H9 (cell line): Measurements from ENCODE around the gene CEP350. TPM values are rescaled to one million over a fixed set of nuclear protein-coding genes. Genes with fewer than 3 reads are reported as not detected.

ENCODE experiments used
- DNase-seq: peaks from one replicate; pipeline ENCODE4 v3.0.0-alpha.2; 2017
- H2AFZ ChIP-seq: one replicate; pipeline ENCODE4 v1.6.1; 2013; ENCODE audit warnings: mild to moderate bottlenecking, low read length, control low read depth, moderate library complexity
- H2AK5ac ChIP-seq: 2 replicates; pipeline ENCODE4 v1.6.1; 2013; ENCODE audit warnings: low read length, control low read depth, mixed read lengths; ENCODE audit not compliant: insufficient read length
- H2BK120ac ChIP-seq: one replicate; pipeline ENCODE4 v1.6.1; 2013; ENCODE audit warnings: low read depth, mild to moderate bottlenecking, low read length, control low read depth, inconsistent platforms; ENCODE audit not compliant: poor library complexity, severe bottlenecking
- H2BK12ac ChIP-seq: 2 replicates; pipeline ENCODE4 v1.6.1; 2013; ENCODE audit warnings: low read length, control low read depth, mixed read lengths, low read depth; ENCODE audit not compliant: insufficient read length
- H2BK15ac ChIP-seq: 2 replicates; pipeline ENCODE4 v1.6.1; 2013; ENCODE audit warnings: low read depth, low read length, control low read depth
- H2BK20ac ChIP-seq: one replicate; pipeline ENCODE4 v1.6.1; 2013; ENCODE audit warnings: low read depth, mild to moderate bottlenecking, low read length, control low read depth, inconsistent platforms; ENCODE audit not compliant: poor library complexity, severe bottlenecking
- H2BK5ac ChIP-seq: 2 replicates; pipeline ENCODE4 v1.6.1; 2013; ENCODE audit warnings: low read length, control low read depth, mixed read lengths; ENCODE audit not compliant: insufficient read length
- H3K14ac ChIP-seq: 2 replicates; pipeline ENCODE4 v1.6.1; 2013; ENCODE audit warnings: low read length, control low read depth; ENCODE audit not compliant: insufficient read depth
- H3K18ac ChIP-seq: 2 replicates; pipeline ENCODE4 v1.6.1; 2013; ENCODE audit warnings: low read depth, mild to moderate bottlenecking, mixed read lengths, low read length, control low read depth; ENCODE audit not compliant: insufficient read length
- H3K23ac ChIP-seq: 2 replicates; pipeline ENCODE4 v1.6.1; 2013; ENCODE audit warnings: low read length, control low read depth, mixed read lengths, low read depth; ENCODE audit not compliant: insufficient read length
- H3K23me2 ChIP-seq: 2 replicates; pipeline ENCODE4 v1.6.1; 2013; ENCODE audit warnings: low read depth, mild to moderate bottlenecking, mixed read lengths, low read length, control low read depth; ENCODE audit not compliant: insufficient read length, poor library complexity, severe bottlenecking
- H3K27ac ChIP-seq: 2 replicates; pipeline ENCODE4 v1.5.1; 2013; ENCODE audit warnings: low read length, control low read depth, mixed read lengths, low read depth; ENCODE audit not compliant: insufficient read length
- H3K27me3 ChIP-seq: 2 replicates; pipeline ENCODE4 v1.6.1; 2013; ENCODE audit warnings: low read length, control low read depth, inconsistent platforms; ENCODE audit not compliant: insufficient read depth
- H3K4ac ChIP-seq: 2 replicates; pipeline ENCODE4 v1.6.1; 2013; ENCODE audit warnings: low read depth, mild to moderate bottlenecking, control low read depth, inconsistent platforms, low read length, moderate library complexity
- H3K4me1 ChIP-seq: 2 replicates; pipeline ENCODE4 v1.6.1; 2013; ENCODE audit warnings: low read length, control low read depth, inconsistent platforms; ENCODE audit not compliant: insufficient read depth
- H3K4me2 ChIP-seq: 2 replicates; pipeline ENCODE4 v1.6.1; 2013; ENCODE audit warnings: low read length, control low read depth, mixed read lengths; ENCODE audit not compliant: insufficient read length, insufficient read depth
- H3K56ac ChIP-seq: 2 replicates; pipeline ENCODE4 v1.6.1; 2013; ENCODE audit warnings: low read depth, mild to moderate bottlenecking, mixed read lengths, low read length, control low read depth; ENCODE audit not compliant: insufficient read length
- H3K79me1 ChIP-seq: 2 replicates; pipeline ENCODE4 v1.6.1; 2013; ENCODE audit warnings: low read depth, mild to moderate bottlenecking, moderate library complexity, low read length, control low read depth, inconsistent platforms; ENCODE audit not compliant: insufficient read depth, poor library complexity, severe bottlenecking
- H3K79me2 ChIP-seq: 2 replicates; pipeline ENCODE4 v1.6.1; 2013; ENCODE audit warnings: low read length, control low read depth, inconsistent platforms; ENCODE audit not compliant: insufficient read depth
- H3K9ac ChIP-seq: 2 replicates; pipeline ENCODE4 v1.6.1; 2013; ENCODE audit warnings: low read length, control low read depth, mixed read lengths; ENCODE audit not compliant: insufficient read length; ENCODE audit errors: extremely low read depth
- H3K9me3 ChIP-seq: one replicate; pipeline ENCODE4 v1.6.1; 2013; ENCODE audit warnings: low read depth, low read length, inconsistent platforms; ENCODE audit not compliant: control insufficient read depth
- H3T11ph ChIP-seq: one replicate; pipeline ENCODE4 v1.6.1; 2013; ENCODE audit warnings: mild to moderate bottlenecking, low read length, control low read depth, inconsistent platforms
- H4K20me1 ChIP-seq: one replicate; pipeline ENCODE4 v1.6.1; 2013; ENCODE audit not compliant: control insufficient read depth, insufficient read length, insufficient read depth
- H4K5ac ChIP-seq: 2 replicates; pipeline ENCODE4 v1.6.1; 2013; ENCODE audit warnings: low read depth, mild to moderate bottlenecking, mixed read lengths, low read length, control low read depth; ENCODE audit not compliant: insufficient read length
- H4K8ac ChIP-seq: replicated peaks from 2 replicates; pipeline ENCODE4 v1.6.1; 2013; ENCODE audit warnings: low read length, control low read depth, mixed read lengths, low read depth; ENCODE audit not compliant: insufficient read length
- H4K91ac ChIP-seq: 2 replicates; pipeline ENCODE4 v1.6.1; 2013; ENCODE audit warnings: low read depth, mild to moderate bottlenecking, moderate library complexity, mixed read lengths, low read length, control low read depth; ENCODE audit not compliant: insufficient read length
- H3K27ac Mint-ChIP-seq, 3 experiments: 2 replicates in 2 of 3; 3 replicates in 1 of 3; pipeline ENCODE4 v1.8.0; 2020 to 2021; ENCODE audit warnings: mixed read lengths in 3 of 3, mild to moderate bottlenecking in 1 of 3, moderate library complexity in 1 of 3
- H3K27me3 Mint-ChIP-seq: 2 replicates; pipeline ENCODE4 v1.8.0; 2021; ENCODE audit warnings: low read depth, mild to moderate bottlenecking, moderate library complexity, mixed read lengths
- H3K36me3 Mint-ChIP-seq, 3 experiments: 2 replicates in 2 of 3; 3 replicates in 1 of 3; pipeline ENCODE4 v1.8.0; 2020 to 2021; ENCODE audit warnings: low read depth in 3 of 3, mixed read lengths in 3 of 3; ENCODE audit not compliant: insufficient read depth in 1 of 3
- H3K4me1 Mint-ChIP-seq, 2 experiments: 2 replicates each; pipeline ENCODE4 v1.8.0; 2020; ENCODE audit warnings: mixed read lengths in 2 of 2
- H3K4me3 Mint-ChIP-seq, 2 experiments: 2 replicates in 1 of 2; 3 replicates in 1 of 2; pipeline ENCODE4 v1.8.0; 2020 to 2021; ENCODE audit warnings: mild to moderate bottlenecking in 2 of 2, mixed read lengths in 2 of 2, moderate library complexity in 1 of 2
- H3K9me3 Mint-ChIP-seq, 2 experiments: 2 replicates in 1 of 2; 3 replicates in 1 of 2; pipeline ENCODE4 v1.8.0; 2020; ENCODE audit warnings: mild to moderate bottlenecking in 2 of 2, mixed read lengths in 2 of 2, moderate library complexity in 1 of 2
- CTCF ChIP-seq: fragments of 200-600 bp; sonication (generic); conservative IDR thresholded peaks from 3 replicates; pipeline ENCODE4 v1.8.0; 2021; ENCODE audit warnings: antibody characterized with exemption, mild to moderate bottlenecking
- WGBS: extraction: QIAGEN DNeasy Blood & Tissue Kit; methylation state at CpG from one replicate; pipeline ENCODE4 v1.1.7; 2013; ENCODE audit warnings: missing lambda C conversion rate, low lambda C conversion rate, mixed read lengths; ENCODE audit not compliant: insufficient read length; ENCODE audit errors: extremely low coverage; 5-methylcytosine and 5-hydroxymethylcytosine counted together
- total RNA-seq: library from RNA; stranded (reverse); gene quantifications from 2 replicates; pipeline ENCODE4 v1.2.1, GENCODE V29; 2021

Gene CEP350
- total RNA-seq, 1 experiment from 2014 or later, result 39.2 TPM

DNA sequence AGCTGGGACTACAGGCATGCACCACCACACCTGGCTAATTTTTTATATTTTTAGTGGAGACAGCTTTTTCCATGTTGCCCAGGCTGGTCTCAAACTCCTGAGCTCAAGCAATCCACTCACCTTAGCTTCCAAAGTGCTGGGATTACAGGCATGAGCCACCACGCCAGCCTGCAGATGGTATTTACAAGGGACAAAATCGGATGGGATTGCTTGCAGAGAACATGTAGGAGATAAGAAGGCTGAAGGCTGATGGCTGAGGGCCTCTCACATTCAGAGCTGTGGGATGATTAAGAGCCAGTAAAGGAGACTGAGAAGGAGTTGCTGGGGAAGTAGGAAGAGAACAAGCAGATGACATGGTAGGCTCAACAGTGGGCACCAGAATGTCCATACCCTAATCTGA is 176.0 kb downstream of the CEP350 start:
- no peak overlapping the region for H3K56ac ChIP-seq
- H3K4me2 ChIP-seq, result no peak overlapping the region
- DNase-seq, result no peak
- Mint-ChIP-seq H3K4me1 (peaks cover 7 to 11% of the 10 kb centered on the region in 2 experiments), H3K9me3 (no peaks in the 10 kb centered on the region), H3K4me3 (no peak overlapping the region), H3K27me3 (no peaks in the 10 kb centered on the region), H3K36me3 (no peaks in the 10 kb centered on the region), H3K27ac (no peak overlapping the region; a peak in 1 of 7 replicates)
- H2BK15ac ChIP-seq, result no peak overlapping the region
- H3K23me2 ChIP-seq, result no peaks in the 10 kb centered on the region
- no peak overlapping the region for H3K9ac ChIP-seq
- no peak overlapping the region for H3K27ac ChIP-seq
- no peak overlapping the region for H3K14ac ChIP-seq
- peaks cover 2% of the 10 kb centered on the region for H3K4me1 ChIP-seq
- H3K9me3 ChIP-seq, result no peaks in the 10 kb centered on the region
- H3K18ac ChIP-seq, result no peak overlapping the region
- H3K79me2 ChIP-seq, result no peaks in the 10 kb centered on the region
- H4K8ac ChIP-seq, result no peak overlapping the region
- H3K27me3 ChIP-seq, result no peaks in the 10 kb centered on the region
- H2BK20ac ChIP-seq, result no peak overlapping the region
- H3K79me1 ChIP-seq, result no peaks in the 10 kb centered on the region
- no peak overlapping the region for H2AFZ ChIP-seq
- H2AK5ac ChIP-seq, result no peak overlapping the region
- no peak overlapping the region for H2BK5ac ChIP-seq
- no peak overlapping the region for H3K4ac ChIP-seq
- no peak overlapping the region for H4K91ac ChIP-seq
- WGBS, result no CpG with 5 or more reads among the region's 2 CpGs
- no peak overlapping the region for H2BK12ac ChIP-seq
- no peak overlapping the region for H2BK120ac ChIP-seq
- H3K23ac ChIP-seq, result no peak overlapping the region
- no peak for TF ChIP-seq CTCF
- H3T11ph ChIP-seq, result no peak overlapping the region
- H4K20me1 ChIP-seq, result no peaks in the 10 kb centered on the region
- H4K5ac ChIP-seq, result no peak overlapping the region
